ENCODE results near the gene SHISAL2B. TPM values are rescaled to one million over a fixed set of nuclear protein-coding genes. Genes with fewer than 3 reads are reported as not detected.

SHISAL2B gene
- total RNA-seq, 1 donor from 2014 or later = not detected

DNA sequence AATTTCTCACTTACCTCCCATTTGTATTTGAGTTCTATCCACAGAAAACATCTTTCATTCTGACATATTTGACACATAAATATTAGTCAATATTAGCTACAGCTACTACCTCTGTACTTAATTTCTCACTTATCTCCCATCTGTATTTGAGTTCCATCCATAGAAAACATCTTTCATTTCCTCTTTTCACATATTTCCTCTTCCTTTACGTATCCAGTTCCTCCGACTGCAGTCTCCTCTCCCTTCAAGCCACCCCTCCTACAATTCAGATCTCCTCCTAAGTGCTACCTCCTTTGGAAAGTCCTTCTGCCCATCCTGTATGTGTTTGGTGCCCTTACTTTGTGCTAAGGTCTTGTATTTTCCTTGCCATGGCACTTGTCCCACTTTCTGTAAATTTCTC is 76.6 kb downstream of the SHISAL2B start:
- intact Hi-C loops (cut with DNase I) = no loop called here
- no peak for DNase-seq (ENCODE audit: low spot score)
- ATAC-seq = no peak

Other genes starting within 250 kb of the SHISAL2B start
- gene RGS7BP, start 184.5 kb upstream of the SHISAL2B start, total RNA-seq = 0.67 TPM
- gene SREK1IP1, start 78.2 kb downstream of the SHISAL2B start, total RNA-seq = 21.6 TPM
- gene CWC27, start 78.4 kb downstream of the SHISAL2B start, total RNA-seq = 27.6 TPM